GM12878 (cell line): ENCODE measurements around the gene FBN3. TPM values are rescaled to one million over a fixed set of nuclear protein-coding genes. Genes with fewer than 3 reads are reported as not detected.

ENCODE experiments used
- ATAC-seq: fragments of 200-7000 bp; cut with Tn5 transposase; 3 replicates; pipeline ENCODE4 v1.9.1; 2020; ENCODE audit warnings: mild to moderate bottlenecking, moderate library complexity
- Bru-seq: library from RNA; stranded (reverse); fragments of 400-500 nt; gene quantifications from one replicate; lab custom pipeline; 2021; lab: Mats Ljungman, UMichigan
- BruChase-seq, 2 experiments: library from RNA; stranded (reverse); fragments of 400-500 nt; gene quantifications; one replicate each; lab custom pipeline; 2021; lab: Mats Ljungman, UMichigan
- BruUV-seq: library from RNA; stranded (reverse); fragments of 400-500 nt; replicated peaks from 2 replicates; lab custom pipeline; 2021; lab: Mats Ljungman, UMichigan
- CTCF ChIA-PET: fragments of 300-600 bp; sonication (Branson Sonifier 250); formaldehyde crosslinking; extraction: SDS; loops from one replicate; lab custom pipeline; 2021; ENCODE audit warnings: inconsistent platforms; lab: Yijun Ruan, JAX
- POLR2A ChIA-PET: fragments of 350-600 bp; formaldehyde crosslinking; extraction: SDS; loops from one replicate; lab custom pipeline; 2021; ENCODE audit warnings: inconsistent platforms; lab: Charles Lee
- RAD21 ChIA-PET: fragments of 300-600 bp; sonication (Branson Sonifier 250); formaldehyde crosslinking; loops from one replicate; lab custom pipeline; 2023; ENCODE audit warnings: antibody characterized with exemption; ENCODE audit not compliant: unreplicated experiment; lab: Charles Lee
- SMC1A ChIA-PET: fragments of 300-600 bp; sonication (Branson Sonifier 250); formaldehyde crosslinking; loops from one replicate; lab custom pipeline; 2023; ENCODE audit not compliant: unreplicated experiment, uncharacterized antibody; lab: Charles Lee
- DNase-seq: peaks from one replicate; pipeline ENCODE4 v3.0.0-alpha.2; 2011; ENCODE audit warnings: low read depth, low spot score
- FAIRE-seq: peaks from 3 replicates; lab custom pipeline; 2011; peaks lifted over from hg19 to GRCh38; lab: Jason Lieb, UNC
- H2AFZ ChIP-seq: 2 replicates; pipeline ENCODE4 v1.6.0; 2011; ENCODE audit warnings: low read depth, low read length, control low read depth; ENCODE audit not compliant: control insufficient read depth
- H3K27ac ChIP-seq: 2 replicates; pipeline ENCODE4 v1.5.1; 2011; ENCODE audit warnings: control low read depth; ENCODE audit not compliant: control insufficient read depth, insufficient read depth
- H3K27me3 ChIP-seq, 2 experiments: replicated peaks in 1 of 2; 2 replicates each; pipeline versions ENCODE4 v1.6.0 to v1.6.1; 2011; ENCODE audit warnings: low read length in 1 of 2; ENCODE audit not compliant: control insufficient read depth in 2 of 2, insufficient read depth in 2 of 2
- H3K36me3 ChIP-seq, 2 experiments: 2 replicates each; pipeline ENCODE4 v1.5.1; 2011; ENCODE audit warnings: low read length in 1 of 2; ENCODE audit not compliant: control insufficient read depth in 2 of 2, insufficient read depth in 2 of 2
- H3K4me1 ChIP-seq: 2 replicates; pipeline ENCODE4 v1.6.1; 2011; ENCODE audit warnings: mild to moderate bottlenecking, low read length, moderate library complexity, mixed read lengths; ENCODE audit not compliant: control insufficient read depth, insufficient read depth
- H3K4me2 ChIP-seq: 2 replicates; pipeline ENCODE4 v1.6.0; 2011; ENCODE audit warnings: control low read depth; ENCODE audit not compliant: control insufficient read depth, insufficient read depth
- H3K4me3 ChIP-seq: fragments of 200-600 bp; sonication (generic); 2 replicates; pipeline ENCODE4 v1.5.1; 2016
- H3K79me2 ChIP-seq: 2 replicates; pipeline ENCODE4 v1.6.0; 2011; ENCODE audit warnings: low read length; ENCODE audit not compliant: control insufficient read depth, insufficient read depth
- H3K9ac ChIP-seq: 2 replicates; pipeline ENCODE4 v1.8.0; 2011; ENCODE audit warnings: low read length, control low read depth, mixed read lengths; ENCODE audit not compliant: control insufficient read depth, insufficient read depth
- H3K9me3 ChIP-seq: replicated peaks from 3 replicates; pipeline ENCODE4 v1.5.1; 2011; ENCODE audit warnings: mild to moderate bottlenecking, low read length; ENCODE audit not compliant: control insufficient read depth, insufficient read depth
- H4K20me1 ChIP-seq: 2 replicates; pipeline ENCODE4 v1.6.0; 2011; ENCODE audit not compliant: control insufficient read depth, insufficient read depth
- ASH2L ChIP-seq: fragments of 300-600, 200-600 bp; sonication (generic); IDR thresholded peaks from 2 replicates; pipeline ENCODE4 v1.6.1; 2017; ENCODE audit warnings: low read depth, mild to moderate bottlenecking, borderline replicate concordance
- BACH1 ChIP-seq: fragments of 450-650 bp; IDR thresholded peaks from 2 replicates; pipeline ENCODE4 v1.6.1; 2017; ENCODE audit warnings: mild to moderate bottlenecking, borderline replicate concordance
- CREB1 ChIP-seq: IDR thresholded peaks from 2 replicates; pipeline ENCODE4 v1.6.1; 2012; ENCODE audit warnings: low read depth, mild to moderate bottlenecking, inconsistent platforms
- GABPA ChIP-seq: IDR thresholded peaks from 2 replicates; pipeline ENCODE4 v1.6.1; 2014; ENCODE audit warnings: antibody characterized with exemption, low read depth, mild to moderate bottlenecking, inconsistent platforms
- HCFC1 ChIP-seq: fragments of 150-350 bp; IDR thresholded peaks from 2 replicates; pipeline ENCODE4 v1.6.1; 2014; ENCODE audit warnings: low read length
- MEF2A ChIP-seq: IDR thresholded peaks from 2 replicates; pipeline ENCODE4 v1.6.1; 2011; ENCODE audit warnings: low read depth, mild to moderate bottlenecking, low read length, moderate library complexity; ENCODE audit not compliant: insufficient read depth
- MEF2B ChIP-seq: fragments of 450-650 bp; IDR thresholded peaks from 2 replicates; pipeline ENCODE4 v1.6.1; 2018; ENCODE audit warnings: mild to moderate bottlenecking, moderate library complexity; ENCODE audit not compliant: partially characterized antibody, poor library complexity, severe bottlenecking
- MXI1 ChIP-seq: fragments of 150-350 bp; IDR thresholded peaks from 2 replicates; pipeline ENCODE4 v1.6.1; 2011; ENCODE audit warnings: low read depth, mild to moderate bottlenecking, inconsistent platforms, low read length, improper control_type of control experiment
- NFXL1 ChIP-seq: fragments of 450-650 bp; IDR thresholded peaks from 2 replicates; pipeline ENCODE4 v1.6.1; 2017; ENCODE audit warnings: antibody characterized with exemption, mild to moderate bottlenecking, borderline replicate concordance
- POLR2AphosphoS2 ChIP-seq: IDR thresholded peaks from 2 replicates; pipeline ENCODE4 v1.6.1; 2011; ENCODE audit warnings: low read depth, mild to moderate bottlenecking, low read length, improper control_type of control experiment, moderate library complexity
- RAD21 ChIP-seq: IDR thresholded peaks from 2 replicates; pipeline ENCODE4 v1.6.1; 2011; ENCODE audit warnings: mild to moderate bottlenecking, low read depth, low read length, moderate library complexity; ENCODE audit not compliant: insufficient read depth
- RB1 ChIP-seq: fragments of 450-650 bp; formaldehyde crosslinking; IDR thresholded peaks from 2 replicates; pipeline ENCODE4 v1.6.1; 2017; ENCODE audit warnings: mild to moderate bottlenecking, borderline replicate concordance
- STAT3 ChIP-seq: IDR thresholded peaks from 2 replicates; pipeline ENCODE4 v1.6.1; 2011; ENCODE audit warnings: low read depth, low read length, improper control_type of control experiment
- TARDBP ChIP-seq: IDR thresholded peaks from 2 replicates; pipeline ENCODE4 v1.6.1; 2016; ENCODE audit warnings: borderline replicate concordance
- TCF7 ChIP-seq: IDR thresholded peaks from 2 replicates; pipeline ENCODE4 v1.6.1; 2014; ENCODE audit warnings: antibody characterized with exemption, borderline replicate concordance
- USF2 ChIP-seq: IDR thresholded peaks from 2 replicates; pipeline ENCODE4 v1.6.1; 2011; ENCODE audit warnings: low read depth, low read length, improper control_type of control experiment, borderline replicate concordance
- ZBTB33 ChIP-seq: fragments of 450-650 bp; IDR thresholded peaks from 2 replicates; pipeline ENCODE4 v1.6.1; 2017; ENCODE audit warnings: mild to moderate bottlenecking
- ZNF24 ChIP-seq: fragments of 450-650 bp; IDR thresholded peaks from 2 replicates; pipeline ENCODE4 v1.6.1; 2017; ENCODE audit warnings: antibody characterized with exemption, mild to moderate bottlenecking
- ZNF384 ChIP-seq: IDR thresholded peaks from 2 replicates; pipeline ENCODE4 v1.6.1; 2012; ENCODE audit warnings: low read depth, mild to moderate bottlenecking, low read length, improper control_type of control experiment, borderline replicate concordance
- WGBS: methylation state at CpG from one replicate; pipeline ENCODE4 v1.1.6; 2016; ENCODE audit warnings: low lambda C conversion rate; ENCODE audit not compliant: insufficient replicate concordance, insufficient coverage; ENCODE audit errors: missing lambda C conversion rate; 5-methylcytosine and 5-hydroxymethylcytosine counted together
- in situ Hi-C: fragments of 300-500 bp; cut with MboI; formaldehyde crosslinking; loops from 9 replicates; pipeline ENCODE4 v1.14.3; 2018; ENCODE audit warnings: mixed read lengths
- intact Hi-C: fragments of 100-400 bp; cut with micrococcal nuclease; formaldehyde crosslinking; loops from one replicate; pipeline ENCODE4 v1.14.2; 2022; ENCODE audit not compliant: unreplicated experiment
- long read RNA-seq, 2 experiments: library from polyadenylated mRNA; unstranded; transcript quantifications; one replicate each; pipeline ENCODE4 v2.0.0, GENCODE V29; 2019 to 2020
- polyA minus RNA-seq, 3 experiments: library from RNA; depleted of rRNA, polyadenylated mRNA; stranded (reverse); fragments of >200 nt; gene quantifications; 2 replicates each; pipeline ENCODE4 v1.2.3, GENCODE V29; 2011
- polyA plus RNA-seq, 11 experiments: library from polyadenylated mRNA; depleted of rRNA in 4 of 11; unstranded in 6 of 11; stranded (reverse) in 5 of 11; fragments of >200 nt; fragmentation: Nextera tagmentation in 4 of 11; fragmentation: Illumina TruSeq in 1 of 11; extraction: Ambion mirVana in 4 of 11; extraction: Trizol in 1 of 11; gene quantifications; 1 replicate in 1 of 11; 2 replicates in 10 of 11; pipeline versions ENCODE4 v1.2.1 to v1.2.3, GENCODE V29; 2011 to 2016; ENCODE audit warnings: inconsistent platforms in 2 of 11, missing spikeins in 2 of 11, low read depth in 1 of 11
- total RNA-seq, 4 experiments: library from RNA; depleted of rRNA in 3 of 4; stranded (reverse); fragments of >200 nt in 3 of 4; fragmentation: Illumina TruSeq in 1 of 4; extraction: Trizol in 1 of 4; gene quantifications; 2 replicates each; pipeline versions ENCODE4 v1.2.1 to v1.2.3, GENCODE V29; 2013 to 2021

FBN3 gene
- total RNA-seq (2013; cell fraction: nucleolus; rRNA removed): not detected in 2 replicates
- not detected in 2 replicates for total RNA-seq (2014; rRNA removed)
- total RNA-seq (2014; rRNA removed; fragmentation: Illumina TruSeq; extraction: Trizol): not detected in 2 replicates
- 0.03 and 0.05 TPM in 2 replicates for total RNA-seq (2021)
- not detected for polyA plus RNA-seq (2011; ENCODE audit: low read depth)
- not detected in 2 replicates for polyA plus RNA-seq (2011; rRNA removed)
- under 0.01 and 0.19 TPM in 2 replicates for polyA plus RNA-seq (2011; cell fraction: cytosol; rRNA removed)
- polyA plus RNA-seq (2011; cell fraction: nucleus; rRNA removed): 0.27 and 0.59 TPM in 2 replicates
- polyA plus RNA-seq (2012): 0.01 TPM in 2 replicates
- not detected in 2 replicates for polyA plus RNA-seq (2014; fragmentation: Illumina TruSeq; extraction: Trizol)
- not detected for polyA plus RNA-seq (2014; fragmentation: Nextera tagmentation; extraction: Ambion mirVana)
- not detected in 2 replicates for polyA plus RNA-seq (2014; rRNA removed)
- not detected for polyA plus RNA-seq (2016; fragmentation: Nextera tagmentation; extraction: Ambion mirVana)
- polyA minus RNA-seq (2011; rRNA and poly(A)+ RNA removed): not detected in 2 replicates
- not detected in 2 replicates for polyA minus RNA-seq (2011; cell fraction: cytosol; rRNA and poly(A)+ RNA removed)
- polyA minus RNA-seq (2011; cell fraction: nucleus; rRNA and poly(A)+ RNA removed): not detected in 2 replicates
- percentile 1 among the genes with signal in this experiment for Bru-seq, nascent RNA
- BruChase-seq, experiment 1, labeled RNA remaining after a 6-hour chase: percentile 3 among the genes with signal in this experiment
- not detected for BruChase-seq, experiment 2, labeled RNA remaining after a 2-hour chase
- long read RNA-seq, experiment 1: 0 reads
- long read RNA-seq, experiment 2: 0 reads

- no peak for FAIRE-seq
- ChIA-PET SMC1A (no interaction called here), CTCF (no interaction called here), POLR2A (no interaction called here), RAD21 (interaction anchor here (0.8 kb wide), 1 partner anchor 9 kb away, joined by 3 read pairs; no protein-coding TSS in a partner anchor)
- Histone ChIP-seq H3K4me3 (no peak within 1 kb of the TSS), H3K9me3 (no peaks in the 10 kb centered on the region), H3K4me2 (no peak within 1 kb of the TSS), H3K9ac (no peak within 1 kb of the TSS), H3K27me3 (peaks cover 6 to 9% of the 10 kb centered on the region in 2 experiments; a peak in 3 of 4 replicates), H3K27ac (no peak within 1 kb of the TSS), H4K20me1 (no peaks in the 10 kb centered on the region; the same call in 1 of the 2 replicates), H3K36me3 (no peaks in the 10 kb centered on the region), H3K4me1 (no peaks in the 10 kb centered on the region), H3K79me2 (no peaks in the 10 kb centered on the region), H2AFZ (no peak within 1 kb of the TSS)
- no TSS peak for BruUV-seq
- intact Hi-C loops: loop anchor here (10.0 kb wide), 1 partner anchor 205 kb away; the partner anchor contains the start of gene TIMM44
- 27% methylated on average over 6 of the region's 72 CpGs for whole genome bisulfite sequencing
- in situ Hi-C loops: no loop called here
- DNase-seq: no peak
- no peak for ATAC-seq
- no peak for TF ChIP-seq POLR2AphosphoS2
- TF ChIP-seq ASH2L: no peak
- no peak for TF ChIP-seq BACH1
- TF ChIP-seq RB1: no peak
- no peak for TF ChIP-seq ZBTB33
- TF ChIP-seq MXI1: no peak
- no peak for TF ChIP-seq GABPA
- TF ChIP-seq ZNF24: no peak
- no peak for TF ChIP-seq STAT3
- TF ChIP-seq MEF2B: no peak
- no peak for TF ChIP-seq CREB1
- no peak for TF ChIP-seq NFXL1
- TF ChIP-seq RAD21: no peak
- no peak for TF ChIP-seq TARDBP
- no peak for TF ChIP-seq HCFC1
- TF ChIP-seq MEF2A: no peak
- no peak for TF ChIP-seq TCF7
- no peak for TF ChIP-seq ZNF384
- no peak for TF ChIP-seq USF2
These were observed at the start of gene FBN3 for GRCh38 chr19:8149261-8150094. Gene FBN3, minus strand, starts transcription at chr19:8149592. Its CDS starts 2,112 bp downstream, at chr19:8147480.
